MM.1S (cell line): ENCODE data around the gene NUB1.

ENCODE experiments used
- CTCF ChIP-seq: fragments of 300-600 bp; sonication (generic); IDR thresholded peaks from 2 replicates; pipeline ENCODE4 v1.5.1; 2016; ENCODE audit warnings: antibody characterized with exemption, low read length, mixed read lengths
- EZH2 ChIP-seq: fragments of 300-600 bp; sonication (generic); optimal IDR thresholded peaks from 2 replicates; pipeline ENCODE3; 2017; ENCODE audit warnings: low read depth, mild to moderate bottlenecking, antibody characterized with exemption, low read length, mixed read lengths
- EZH2phosphoT487 ChIP-seq: fragments of 300-600 bp; sonication (generic); IDR thresholded peaks from 2 replicates; pipeline ENCODE4 v1.6.1; 2018; ENCODE audit warnings: antibody characterized with exemption, low read length

DNA sequence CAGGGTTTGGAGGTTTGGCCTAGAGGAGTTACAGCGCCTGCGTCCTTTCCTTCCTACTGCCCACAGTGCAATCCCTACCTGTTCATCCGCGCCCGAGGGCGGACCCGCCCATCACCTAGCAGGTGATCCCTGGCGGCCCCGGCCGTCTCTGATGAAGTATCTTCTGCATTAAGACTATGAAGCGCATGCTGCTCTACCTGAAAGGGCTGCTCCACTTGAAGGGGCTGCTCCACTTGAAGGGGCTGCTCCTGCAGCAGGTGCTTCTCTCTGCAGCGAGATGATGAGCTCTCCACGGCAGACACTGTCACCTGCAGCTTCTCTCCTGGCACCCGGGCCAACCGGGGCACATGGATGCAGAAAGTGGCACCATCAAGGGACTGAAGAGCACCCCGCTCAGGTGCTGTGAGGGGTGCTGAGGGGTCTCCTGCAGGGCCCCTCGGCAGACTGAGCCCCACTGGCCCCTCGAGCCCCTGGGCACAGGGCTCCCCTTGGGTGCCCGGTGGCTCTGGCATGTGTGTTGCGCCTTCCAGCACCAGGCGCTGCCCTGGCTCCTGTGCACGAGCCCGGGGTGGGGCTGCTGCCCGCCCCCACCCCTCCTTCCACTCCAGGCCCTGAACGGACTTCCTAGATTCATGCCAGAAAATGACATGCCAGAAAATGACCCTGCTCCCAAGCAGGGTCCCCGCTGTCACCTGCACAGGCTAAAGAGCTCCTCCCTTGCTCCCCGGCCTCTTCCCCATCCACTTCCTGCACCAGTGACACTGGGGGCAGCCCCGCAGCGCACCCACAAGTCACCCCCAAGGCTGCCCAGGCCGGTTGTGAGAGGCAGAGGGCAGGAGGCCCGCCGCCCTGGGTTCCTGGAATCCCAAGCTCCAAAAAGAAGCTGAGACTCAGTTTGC lies 38.8 kb downstream of the NUB1 start:
- TF ChIP-seq CTCF (no peak), EZH2 (no peak), EZH2phosphoT487 (no peak)
